Kidney (tissue), 14 donors: ENCODE measurements around the gene PIM3. TPM values are rescaled to one million over a fixed set of nuclear protein-coding genes. Genes with fewer than 3 reads are reported as not detected.

Source experiments
- DNase-seq, 5 donors: peaks; one replicate each; pipeline ENCODE4 v3.0.0-alpha.2; 2013 to 2020
- FAIRE-seq: peaks from 2 replicates; lab custom pipeline; 2012; peaks lifted over from hg19 to GRCh38; lab: Jason Lieb, UNC
- H3K27ac ChIP-seq, 2 donors: one replicate each; pipeline ENCODE4 v1.7.0; 2013; ENCODE audit warnings: low read depth in 2 of 2, low read length in 2 of 2, inconsistent platforms in 1 of 2
- H3K27me3 ChIP-seq: one replicate; pipeline ENCODE4 v1.7.1; 2013; ENCODE audit warnings: low read length, inconsistent platforms; ENCODE audit not compliant: control insufficient read depth, insufficient read depth
- H3K36me3 ChIP-seq, 3 donors: one replicate each; pipeline versions ENCODE4 v1.7.0 to v1.7.1; 2013; ENCODE audit warnings: low read length in 3 of 3, control low read depth in 1 of 3, inconsistent platforms in 1 of 3; ENCODE audit not compliant: insufficient read depth in 3 of 3, control insufficient read depth in 2 of 3
- H3K4me1 ChIP-seq, 3 donors: one replicate each; pipeline versions ENCODE4 v1.7.0 to v1.7.1; 2013; ENCODE audit warnings: low read length in 3 of 3, inconsistent platforms in 1 of 3, low read depth in 1 of 3; ENCODE audit not compliant: control insufficient read depth in 2 of 3, insufficient read depth in 2 of 3
- H3K4me3 ChIP-seq, 3 donors: one replicate each; pipeline versions ENCODE4 v1.7.0 to v1.8.1; 2013; ENCODE audit warnings: low read length in 3 of 3, control low read depth in 1 of 3, inconsistent platforms in 1 of 3
- H3K9ac ChIP-seq, 3 donors: one replicate each; pipeline versions ENCODE4 v1.7.0 to v1.7.1; 2013; ENCODE audit warnings: low read length in 3 of 3, control low read depth in 1 of 3, inconsistent platforms in 1 of 3
- H3K9me3 ChIP-seq, 3 donors: one replicate each; pipeline versions ENCODE4 v1.7.0 to v1.7.1; 2013; ENCODE audit warnings: low read length in 3 of 3, control low read depth in 1 of 3, inconsistent platforms in 1 of 3; ENCODE audit not compliant: control insufficient read depth in 2 of 3, insufficient read depth in 1 of 3
- intact Hi-C: fragments of 100-400 bp; cut with DNase I; formaldehyde crosslinking; loops from one replicate; pipeline ENCODE4 v1.11.1; 2022
- polyA plus RNA-seq: library from polyadenylated mRNA; stranded (reverse); fragments of 350-450 nt; fragmentation: Illumina TruSeq; extraction: RNeasy Lipid Tissue Mini Kit (QIAGEN cat#74804); gene quantifications from one replicate; pipeline ENCODE4 v1.2.3, GENCODE V29; 2014; ENCODE audit warnings: low read depth, low replicate concordance; ENCODE audit not compliant: insufficient read depth
- total RNA-seq: library from RNA; stranded (reverse); fragmentation: NEBNext Ultra II Directional; extraction: Animal tissue kit (Norgen Biotek cat#: 25700); gene quantifications from one replicate; pipeline ENCODE4 v1.2.1, GENCODE V29; 2021
- TF ChIP-seq, protein P1 (sequence below): IDR thresholded peaks from 3 replicates; pipeline ENCODE4 v1.5.1; 2012; ENCODE audit warnings: mild to moderate bottlenecking, moderate library complexity, borderline replicate concordance; ENCODE audit not compliant: insufficient read depth; ENCODE audit errors: extremely low read depth
- donor health status: control.
- donor health status: control.
- donor health status: control.
- donor health status: control.
- donor health status: control.
- donor health status: DM: yes; HTN: yes; CAD: no.
- donor health status: Normal renal cell carcinoma (clear cell type).

PIM3 gene
- total and polyA plus RNA-seq, 2 donors from 2014 or later, result 96.5 to 107 TPM

DNA sequence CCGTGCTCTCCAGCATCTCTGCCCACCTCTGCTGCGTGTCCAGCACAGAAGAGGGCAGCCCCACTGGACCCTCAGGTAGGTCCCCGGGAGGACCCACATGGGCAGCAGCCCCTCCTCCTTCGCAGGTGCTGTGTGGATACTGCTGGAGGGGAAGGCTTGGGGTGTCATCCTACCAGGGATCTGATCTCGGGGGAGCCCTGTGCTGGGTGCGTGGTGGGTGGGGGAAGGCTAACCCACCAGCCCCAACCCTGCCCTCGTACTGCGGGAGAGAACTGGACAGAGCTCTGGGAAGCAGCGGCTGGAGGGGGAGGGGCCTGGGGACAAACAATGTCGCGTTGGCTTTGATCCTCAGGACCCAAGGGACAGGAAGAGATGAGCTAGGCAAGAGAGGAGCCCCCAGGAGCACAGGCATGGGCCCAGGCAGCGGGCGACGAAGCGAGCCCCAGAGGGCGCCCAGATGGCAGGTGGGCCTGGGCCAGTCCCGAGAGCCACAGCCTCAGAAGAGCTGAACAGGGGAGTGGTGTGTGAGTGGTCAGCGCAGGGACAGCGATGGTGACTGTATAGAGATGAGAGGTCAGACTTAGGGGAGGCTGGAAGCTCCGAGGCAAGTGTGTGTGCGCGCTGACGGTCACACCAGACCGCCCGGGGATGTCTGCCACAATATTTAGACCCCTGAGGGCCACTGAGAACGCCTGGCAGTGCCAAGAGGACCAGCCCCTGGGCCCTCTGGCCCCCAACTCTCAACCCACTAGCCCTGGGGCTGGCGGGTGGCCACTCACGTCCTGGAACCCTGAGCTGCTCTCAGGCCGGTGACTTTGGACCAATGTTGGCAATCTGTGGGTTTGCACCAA lies 1.4 kb upstream of the PIM3 start:
- H3K4me1 ChIP-seq, result peaks cover 0 to 32% (median 16%) of the 10 kb centered on the region in 3 donors
- H3K9me3 ChIP-seq, result no peaks in the 10 kb centered on the region
- H3K36me3 ChIP-seq, result peaks cover 0 to 22% (median 7%) of the 10 kb centered on the region in 3 donors
- peak overlapping the region in 2 of 3 donors; percentile 69 to 82 for H3K9ac ChIP-seq
- TF ChIP-seq, protein P1, sequence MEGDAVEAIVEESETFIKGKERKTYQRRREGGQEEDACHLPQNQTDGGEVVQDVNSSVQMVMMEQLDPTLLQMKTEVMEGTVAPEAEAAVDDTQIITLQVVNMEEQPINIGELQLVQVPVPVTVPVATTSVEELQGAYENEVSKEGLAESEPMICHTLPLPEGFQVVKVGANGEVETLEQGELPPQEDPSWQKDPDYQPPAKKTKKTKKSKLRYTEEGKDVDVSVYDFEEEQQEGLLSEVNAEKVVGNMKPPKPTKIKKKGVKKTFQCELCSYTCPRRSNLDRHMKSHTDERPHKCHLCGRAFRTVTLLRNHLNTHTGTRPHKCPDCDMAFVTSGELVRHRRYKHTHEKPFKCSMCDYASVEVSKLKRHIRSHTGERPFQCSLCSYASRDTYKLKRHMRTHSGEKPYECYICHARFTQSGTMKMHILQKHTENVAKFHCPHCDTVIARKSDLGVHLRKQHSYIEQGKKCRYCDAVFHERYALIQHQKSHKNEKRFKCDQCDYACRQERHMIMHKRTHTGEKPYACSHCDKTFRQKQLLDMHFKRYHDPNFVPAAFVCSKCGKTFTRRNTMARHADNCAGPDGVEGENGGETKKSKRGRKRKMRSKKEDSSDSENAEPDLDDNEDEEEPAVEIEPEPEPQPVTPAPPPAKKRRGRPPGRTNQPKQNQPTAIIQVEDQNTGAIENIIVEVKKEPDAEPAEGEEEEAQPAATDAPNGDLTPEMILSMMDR, result no peak
- DNase-seq, result peak in 2 of 5 donors; percentile 65 to 86
- intact Hi-C loops, result no loop called here
- no peaks in the 10 kb centered on the region for H3K27me3 ChIP-seq
- peak overlapping the region in 2 of 3 donors; percentile 65 to 71 for H3K4me3 ChIP-seq
- no peak for FAIRE-seq
- H3K27ac ChIP-seq, result peak overlapping the region; percentile 96 to 97

DNA sequence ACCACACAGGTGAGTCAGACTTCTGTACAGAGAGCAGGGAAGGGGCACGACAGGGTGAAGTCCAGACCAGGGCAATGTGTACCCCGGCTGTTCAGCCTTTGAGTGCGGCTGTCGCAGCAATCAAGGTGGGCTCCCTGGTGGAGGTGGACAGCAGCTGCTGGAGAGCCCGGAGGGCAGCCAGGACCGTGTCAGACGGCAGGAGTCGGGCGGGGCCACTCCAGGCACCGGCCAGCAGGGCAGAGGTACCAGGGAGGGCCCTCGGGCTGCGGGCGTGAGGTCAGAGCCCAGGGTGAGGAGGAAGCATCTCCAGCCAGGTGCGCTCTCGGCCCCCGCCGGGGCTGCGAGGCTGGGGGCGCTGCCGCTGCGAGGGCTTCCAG lies 802 bp upstream of the PIM3 start:
- no peaks in the 10 kb centered on the region for H3K27me3 ChIP-seq
- intact Hi-C loops, result no loop called here
- H3K36me3 ChIP-seq, result peaks cover 0 to 24% (median 7%) of the 10 kb centered on the region in 3 donors
- H3K9me3 ChIP-seq, result no peaks in the 10 kb centered on the region
- H3K4me3 ChIP-seq, result peak overlapping the region; percentile 20 to 71 (median 65)
- DNase-seq (no peak), FAIRE-seq (no peak)
- peak overlapping the region in 2 of 3 donors; percentile 69 to 82 for H3K9ac ChIP-seq
- peaks cover 0 to 32% (median 19%) of the 10 kb centered on the region in 3 donors for H3K4me1 ChIP-seq
- TF ChIP-seq, protein P1, result no peak
- H3K27ac ChIP-seq, result peak overlapping the region; percentile 96 to 97

DNA sequence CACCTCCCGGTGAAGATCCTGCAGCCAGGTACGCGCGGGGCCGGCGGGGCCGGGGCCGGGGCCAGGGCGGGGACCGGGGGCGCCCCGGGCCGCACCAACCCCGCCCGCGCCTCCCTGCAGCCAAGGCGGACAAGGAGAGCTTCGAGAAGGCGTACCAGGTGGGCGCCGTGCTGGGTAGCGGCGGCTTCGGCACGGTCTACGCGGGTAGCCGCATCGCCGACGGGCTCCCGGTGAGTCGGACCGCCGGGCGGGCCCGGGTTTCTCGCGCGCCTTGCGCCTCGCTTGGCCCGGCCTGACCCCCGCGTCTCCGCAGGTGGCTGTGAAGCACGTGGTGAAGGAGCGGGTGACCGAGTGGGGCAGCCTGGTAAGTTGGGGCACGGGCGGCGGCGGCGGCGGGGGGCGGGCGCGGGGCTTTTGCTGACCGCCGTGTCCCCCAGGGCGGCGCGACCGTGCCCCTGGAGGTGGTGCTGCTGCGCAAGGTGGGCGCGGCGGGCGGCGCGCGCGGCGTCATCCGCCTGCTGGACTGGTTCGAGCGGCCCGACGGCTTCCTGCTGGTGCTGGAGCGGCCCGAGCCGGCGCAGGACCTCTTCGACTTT lies 531 bp downstream of the PIM3 start:
- peak overlapping the region; percentile 62 to 91 (median 81) for H3K4me3 ChIP-seq
- no peak for FAIRE-seq
- peaks cover 0 to 39% (median 24%) of the 10 kb centered on the region in 3 donors for H3K4me1 ChIP-seq
- H3K27ac ChIP-seq, result peak overlapping the region; percentile 97
- TF ChIP-seq, protein P1, result no peak
- peak in 3 of 5 donors; percentile 65 to 88 (median 84) for DNase-seq
- H3K27me3 ChIP-seq, result no peaks in the 10 kb centered on the region
- H3K9me3 ChIP-seq, result no peaks in the 10 kb centered on the region
- intact Hi-C loops, result no loop called here
- peaks cover 0 to 24% (median 7%) of the 10 kb centered on the region in 3 donors for H3K36me3 ChIP-seq
- H3K9ac ChIP-seq, result peak overlapping the region in 2 of 3 donors; percentile 71 to 84
